A673 (cell line): ENCODE data around the gene TTC33. TPM values are rescaled to one million over a fixed set of nuclear protein-coding genes. Genes with fewer than 3 reads are reported as not detected.

Experiments
- BruUV-seq: library from RNA; stranded (reverse); fragments of 400-500 nt; replicated peaks from 2 replicates; lab custom pipeline; 2021; lab: Mats Ljungman, UMichigan
- CTCF ChIA-PET: fragments of 300-600 bp; sonication (Branson Sonifier 250); formaldehyde crosslinking; loops from one replicate; lab custom pipeline; 2022; ENCODE audit warnings: antibody characterized with exemption; lab: Charles Lee
- POLR2A ChIA-PET: fragments of 300-600 bp; sonication (Branson Sonifier 250); formaldehyde crosslinking; loops from one replicate; lab custom pipeline; 2022; ENCODE audit warnings: antibody characterized with exemption; ENCODE audit not compliant: low non-redundant PET; lab: Charles Lee
- DNase-seq: peaks from one replicate; pipeline ENCODE4 v3.0.0-alpha.2; 2015; ENCODE audit warnings: low spot score
- H3K27ac ChIP-seq: fragments of 200-600 bp; sonication (generic); 2 replicates; pipeline ENCODE4 v1.5.1; 2016; ENCODE audit warnings: mixed run types, low read depth, mild to moderate bottlenecking, mixed read lengths, antibody characterized with exemption, low read length; ENCODE audit not compliant: poor library complexity, severe bottlenecking
- H3K27me3 ChIP-seq: fragments of 200-600 bp; sonication (generic); replicated peaks from 2 replicates; pipeline ENCODE4 v1.6.1; 2017; ENCODE audit warnings: mixed run types, low read depth, mild to moderate bottlenecking, mixed read lengths, antibody characterized with exemption, low read length; ENCODE audit not compliant: insufficient read depth, poor library complexity
- H3K36me3 ChIP-seq: fragments of 200-600 bp; sonication (generic); 2 replicates; pipeline ENCODE4 v1.6.1; 2016; ENCODE audit warnings: mixed run types, mild to moderate bottlenecking, mixed read lengths, antibody characterized with exemption, low read length; ENCODE audit not compliant: insufficient read depth, poor library complexity, severe bottlenecking
- H3K4me1 ChIP-seq: fragments of 200-600 bp; sonication (generic); 2 replicates; pipeline ENCODE4 v1.6.1; 2017; ENCODE audit warnings: mixed run types, mild to moderate bottlenecking, mixed read lengths, antibody characterized with exemption, low read length; ENCODE audit not compliant: insufficient read depth, poor library complexity, severe bottlenecking
- H3K4me3 ChIP-seq: fragments of 200-600 bp; sonication (generic); 2 replicates; pipeline ENCODE4 v1.5.1; 2016; ENCODE audit warnings: low read depth, mixed run types, mild to moderate bottlenecking, mixed read lengths, low read length; ENCODE audit not compliant: poor library complexity, severe bottlenecking
- H3K9me3 ChIP-seq: fragments of 200-600 bp; sonication (generic); 2 replicates; pipeline ENCODE4 v1.6.1; 2016; ENCODE audit warnings: mixed run types, low read depth, mild to moderate bottlenecking, mixed read lengths, antibody characterized with exemption, low read length; ENCODE audit not compliant: poor library complexity, severe bottlenecking
- CTCF ChIP-seq: fragments of 300-800, 200-600 bp; sonication (generic); conservative IDR thresholded peaks from 2 replicates; pipeline ENCODE4 v1.5.1; 2017; ENCODE audit warnings: low read depth, mild to moderate bottlenecking, antibody characterized with exemption, low read length, moderate library complexity, mixed read lengths
- EZH2 ChIP-seq: fragments of 200-600 bp; sonication (generic); IDR thresholded peaks from 2 replicates; pipeline ENCODE4 v1.6.1; 2017; ENCODE audit warnings: borderline replicate concordance, low read depth, mild to moderate bottlenecking, mixed read lengths, antibody characterized with exemption, low read length; ENCODE audit not compliant: poor library complexity, severe bottlenecking
- intact Hi-C: fragments of 100-400 bp; cut with micrococcal nuclease; formaldehyde crosslinking; loops from one replicate; pipeline ENCODE4 v1.10.0; 2022; ENCODE audit not compliant: unreplicated experiment
- total RNA-seq: library from RNA; stranded (reverse); gene quantifications from 2 replicates; pipeline ENCODE4 v1.2.3, GENCODE V29; 2021

TTC33 gene
- total RNA-seq, 1 experiment from 2014 or later, result 17.0 TPM

GRCh38 chr5:40720069-40720468 is 35.7 kb downstream of the TTC33 start:
- CTCF ChIA-PET, result no interaction called here
- intact Hi-C loops, result no loop called here

GRCh38 chr5:40717281-40717680 is 38.5 kb downstream of the TTC33 start:
- Histone ChIP-seq H3K27ac (no peak overlapping the region), H3K27me3 (no peaks in the 10 kb centered on the region), H3K4me1 (no peaks in the 10 kb centered on the region), H3K9me3 (no peaks in the 10 kb centered on the region), H3K36me3 (no peaks in the 10 kb centered on the region), H3K4me3 (no peak overlapping the region)
- ChIA-PET POLR2A (no interaction called here), CTCF (no interaction called here)
- DNase-seq, result no peak
- TF ChIP-seq EZH2, result no peak
- TF ChIP-seq CTCF, result no peak
- intact Hi-C loops, result no loop called here
- no TSS peak for BruUV-seq

More at GRCh38 chr5:40720069-40720468, 35.7 kb downstream of the TTC33 start:
- Histone ChIP-seq H3K4me3 (no peak overlapping the region), H3K4me1 (no peaks in the 10 kb centered on the region), H3K36me3 (no peaks in the 10 kb centered on the region), H3K27ac (no peak overlapping the region), H3K9me3 (no peaks in the 10 kb centered on the region), H3K27me3 (no peaks in the 10 kb centered on the region)
- no peak for DNase-seq
- POLR2A ChIA-PET, result no interaction called here
- no TSS peak for BruUV-seq
- TF ChIP-seq CTCF (no peak), EZH2 (no peak)

- no peaks in the 10 kb centered on the region for H3K27me3 ChIP-seq
- no peak for TF ChIP-seq CTCF
- TF ChIP-seq EZH2, result no peak
- no peaks in the 10 kb centered on the region for H3K4me1 ChIP-seq
- no peak overlapping the region for H3K4me3 ChIP-seq
- CTCF ChIA-PET, result no interaction called here
- POLR2A ChIA-PET, result interaction anchor here (0.8 kb wide), 1 partner anchor 195 kb away, joined by 3 read pairs; no protein-coding TSS in a partner anchor
- no peaks in the 10 kb centered on the region for H3K36me3 ChIP-seq
- BruUV-seq, result no TSS peak
- H3K27ac ChIP-seq, result no peak overlapping the region
- intact Hi-C loops, result no loop called here
- no peaks in the 10 kb centered on the region for H3K9me3 ChIP-seq
- no peak for DNase-seq
These were observed 39.2 kb downstream of the TTC33 start for GRCh38 chr5:40716590-40716989.
